A673 (cell line): Measurements from ENCODE around the gene GARNL3. TPM values are rescaled to one million over a fixed set of nuclear protein-coding genes. Genes with fewer than 3 reads are reported as not detected.

Source experiments
- BruUV-seq: library from RNA; stranded (reverse); fragments of 400-500 nt; replicated peaks from 2 replicates; lab custom pipeline; 2021; lab: Mats Ljungman, UMichigan
- CTCF ChIA-PET: fragments of 300-600 bp; sonication (Branson Sonifier 250); formaldehyde crosslinking; loops from one replicate; lab custom pipeline; 2022; ENCODE audit warnings: antibody characterized with exemption; lab: Charles Lee
- POLR2A ChIA-PET: fragments of 300-600 bp; sonication (Branson Sonifier 250); formaldehyde crosslinking; loops from one replicate; lab custom pipeline; 2022; ENCODE audit warnings: antibody characterized with exemption; ENCODE audit not compliant: low non-redundant PET; lab: Charles Lee
- DNase-seq: peaks from one replicate; pipeline ENCODE4 v3.0.0-alpha.2; 2015; ENCODE audit warnings: low spot score
- H3K27ac ChIP-seq: fragments of 200-600 bp; sonication (generic); 2 replicates; pipeline ENCODE4 v1.5.1; 2016; ENCODE audit warnings: mixed run types, low read depth, mild to moderate bottlenecking, mixed read lengths, antibody characterized with exemption, low read length; ENCODE audit not compliant: poor library complexity, severe bottlenecking
- H3K27me3 ChIP-seq: fragments of 200-600 bp; sonication (generic); replicated peaks from 2 replicates; pipeline ENCODE4 v1.6.1; 2017; ENCODE audit warnings: mixed run types, low read depth, mild to moderate bottlenecking, mixed read lengths, antibody characterized with exemption, low read length; ENCODE audit not compliant: insufficient read depth, poor library complexity
- H3K36me3 ChIP-seq: fragments of 200-600 bp; sonication (generic); 2 replicates; pipeline ENCODE4 v1.6.1; 2016; ENCODE audit warnings: mixed run types, mild to moderate bottlenecking, mixed read lengths, antibody characterized with exemption, low read length; ENCODE audit not compliant: insufficient read depth, poor library complexity, severe bottlenecking
- H3K4me1 ChIP-seq: fragments of 200-600 bp; sonication (generic); 2 replicates; pipeline ENCODE4 v1.6.1; 2017; ENCODE audit warnings: mixed run types, mild to moderate bottlenecking, mixed read lengths, antibody characterized with exemption, low read length; ENCODE audit not compliant: insufficient read depth, poor library complexity, severe bottlenecking
- H3K4me3 ChIP-seq: fragments of 200-600 bp; sonication (generic); 2 replicates; pipeline ENCODE4 v1.5.1; 2016; ENCODE audit warnings: low read depth, mixed run types, mild to moderate bottlenecking, mixed read lengths, low read length; ENCODE audit not compliant: poor library complexity, severe bottlenecking
- H3K9me3 ChIP-seq: fragments of 200-600 bp; sonication (generic); 2 replicates; pipeline ENCODE4 v1.6.1; 2016; ENCODE audit warnings: mixed run types, low read depth, mild to moderate bottlenecking, mixed read lengths, antibody characterized with exemption, low read length; ENCODE audit not compliant: poor library complexity, severe bottlenecking
- CTCF ChIP-seq: fragments of 300-800, 200-600 bp; sonication (generic); conservative IDR thresholded peaks from 2 replicates; pipeline ENCODE4 v1.5.1; 2017; ENCODE audit warnings: low read depth, mild to moderate bottlenecking, antibody characterized with exemption, low read length, moderate library complexity, mixed read lengths
- EZH2 ChIP-seq: fragments of 200-600 bp; sonication (generic); IDR thresholded peaks from 2 replicates; pipeline ENCODE4 v1.6.1; 2017; ENCODE audit warnings: borderline replicate concordance, low read depth, mild to moderate bottlenecking, mixed read lengths, antibody characterized with exemption, low read length; ENCODE audit not compliant: poor library complexity, severe bottlenecking
- intact Hi-C: fragments of 100-400 bp; cut with micrococcal nuclease; formaldehyde crosslinking; loops from one replicate; pipeline ENCODE4 v1.10.0; 2022; ENCODE audit not compliant: unreplicated experiment
- total RNA-seq: library from RNA; stranded (reverse); gene quantifications from 2 replicates; pipeline ENCODE4 v1.2.3, GENCODE V29; 2021

GARNL3 gene
- total RNA-seq, 1 experiment from 2014 or later: 7.8 TPM

- Histone ChIP-seq H3K4me3 (no peak overlapping the region), H3K4me1 (peaks cover 3% of the 10 kb centered on the region), H3K9me3 (no peaks in the 10 kb centered on the region), H3K27me3 (no peaks in the 10 kb centered on the region), H3K27ac (no peak overlapping the region), H3K36me3 (no peaks in the 10 kb centered on the region)
- DNase-seq: no peak
- CTCF ChIA-PET: no interaction called here
- intact Hi-C loops: no loop called here
- POLR2A ChIA-PET: interaction anchor here (0.6 kb wide), 1 partner anchor 131 kb away, joined by 9 read pairs; no protein-coding TSS in a partner anchor
- BruUV-seq: no TSS peak
- no peak for TF ChIP-seq EZH2
- TF ChIP-seq CTCF: no peak
Measured at GRCh38 chr9:127300886-127301447, 36.4 kb downstream of the GARNL3 start.

- TF ChIP-seq EZH2 (no peak), CTCF (no peak)
- BruUV-seq: no TSS peak
- POLR2A ChIA-PET: no interaction called here
Measured at GRCh38 chr9:127303830-127304229, 39.3 kb downstream of the GARNL3 start.

GRCh38 chr9:127305206-127305837 is 40.7 kb downstream of the GARNL3 start:
- ChIA-PET POLR2A (no interaction called here), CTCF (no interaction called here)
- DNase-seq: no peak
- no peaks in the 10 kb centered on the region for H3K27me3 ChIP-seq
- no peaks in the 10 kb centered on the region for H3K9me3 ChIP-seq
- no peaks in the 10 kb centered on the region for H3K36me3 ChIP-seq
- peaks cover 12% of the 10 kb centered on the region for H3K4me1 ChIP-seq
- no peak for TF ChIP-seq EZH2
- TF ChIP-seq CTCF: no peak
- BruUV-seq: no TSS peak
- H3K27ac ChIP-seq: no peak overlapping the region
- H3K4me3 ChIP-seq: no peak overlapping the region
- intact Hi-C loops: no loop called here

More at GRCh38 chr9:127303830-127304229, 39.3 kb downstream of the GARNL3 start:
- H3K27me3 ChIP-seq: no peaks in the 10 kb centered on the region
- no peak overlapping the region for H3K27ac ChIP-seq
- no peaks in the 10 kb centered on the region for H3K36me3 ChIP-seq
- H3K9me3 ChIP-seq: no peaks in the 10 kb centered on the region
- DNase-seq: no peak
- H3K4me1 ChIP-seq: peaks cover 9% of the 10 kb centered on the region
- CTCF ChIA-PET: no interaction called here
- H3K4me3 ChIP-seq: no peak overlapping the region
- intact Hi-C loops: no loop called here
